DND-41 (cell line): ENCODE results near the gene SFTPA2.
"Not testable (repeated sequence)": the region's sequence is repeated elsewhere in the genome, so short reads cannot be mapped to it uniquely, and the experiment has no call there.

Source experiments
- ATAC-seq: fragments of 200-7000 bp; cut with Tn5 transposase; 3 replicates; pipeline ENCODE4 v1.9.1; 2021; ENCODE audit warnings: low read depth; ENCODE audit not compliant: insufficient read depth
- DNase-seq: peaks from one replicate; pipeline ENCODE4 v3.0.0-alpha.2; 2020
- H2AFZ ChIP-seq: 2 replicates; pipeline ENCODE4 v1.6.0; 2012; ENCODE audit warnings: low read depth, low read length
- H3K27ac ChIP-seq: 2 replicates; pipeline ENCODE4 v1.5.1; 2012; ENCODE audit warnings: low read length, inconsistent platforms
- H3K27me3 ChIP-seq: fragments of 200-600 bp; sonication (generic); 2 replicates; pipeline ENCODE4 v1.6.0; 2012; ENCODE audit warnings: low read length, mild to moderate bottlenecking, inconsistent platforms; ENCODE audit not compliant: insufficient read depth, poor library complexity
- H3K36me3 ChIP-seq: 2 replicates; pipeline ENCODE4 v1.5.1; 2012; ENCODE audit warnings: low read length, inconsistent platforms; ENCODE audit not compliant: insufficient read depth
- H3K4me1 ChIP-seq: 2 replicates; pipeline ENCODE4 v1.5.1; 2012; ENCODE audit warnings: mild to moderate bottlenecking, low read length; ENCODE audit not compliant: insufficient read depth
- H3K4me2 ChIP-seq: 2 replicates; pipeline ENCODE4 v1.6.0; 2012; ENCODE audit warnings: mild to moderate bottlenecking, moderate library complexity, low read length, inconsistent platforms; ENCODE audit not compliant: insufficient read depth
- H3K4me3 ChIP-seq, 2 experiments: fragments of 200-600 bp in 1 of 2; shearing (Covaris generic) in 1 of 2; 2 replicates each; pipeline ENCODE4 v1.5.1; 2012 to 2016; ENCODE audit warnings: inconsistent platforms in 2 of 2, low read length in 2 of 2, mild to moderate bottlenecking in 2 of 2, low read depth in 1 of 2, moderate library complexity in 1 of 2
- H3K79me2 ChIP-seq: 2 replicates; pipeline ENCODE4 v1.6.0; 2012; ENCODE audit warnings: low read length, inconsistent platforms; ENCODE audit not compliant: insufficient read depth
- H3K9ac ChIP-seq: 2 replicates; pipeline ENCODE4 v1.6.0; 2012; ENCODE audit warnings: low read depth, mild to moderate bottlenecking, inconsistent platforms, low read length, moderate library complexity
- H3K9me3 ChIP-seq: 2 replicates; pipeline ENCODE4 v1.5.1; 2012; ENCODE audit warnings: low read length, moderate library complexity, mild to moderate bottlenecking, inconsistent platforms; ENCODE audit not compliant: insufficient read depth, severe bottlenecking
- H4K20me1 ChIP-seq: 2 replicates; pipeline ENCODE4 v1.6.0; 2012; ENCODE audit warnings: low read length; ENCODE audit not compliant: insufficient read depth
- CTCF ChIP-seq: IDR thresholded peaks from 2 replicates; pipeline ENCODE4 v1.5.1; 2012; ENCODE audit warnings: borderline replicate concordance, low read length, moderate library complexity, mild to moderate bottlenecking; ENCODE audit not compliant: poor library complexity, severe bottlenecking; ENCODE audit errors: extremely low read depth
- EZH2 ChIP-seq: IDR thresholded peaks from 3 replicates; pipeline ENCODE4 v1.6.1; 2012; ENCODE audit warnings: borderline replicate concordance, low read depth, mild to moderate bottlenecking, moderate library complexity, low read length, inconsistent platforms; ENCODE audit not compliant: severe bottlenecking

Gene SFTPA2

GRCh38 chr10:79509934-79510508 is 50.2 kb downstream of the SFTPA2 start:
- H3K36me3 ChIP-seq, H3K79me2 ChIP-seq, ATAC-seq, H3K27me3 ChIP-seq, H3K4me3 ChIP-seq, H3K9ac ChIP-seq, H3K27ac ChIP-seq, H3K4me1 ChIP-seq, H3K4me2 ChIP-seq, H2AFZ ChIP-seq, H3K9me3 ChIP-seq, H4K20me1 ChIP-seq, DNase-seq: not testable (repeated sequence)

DNA sequence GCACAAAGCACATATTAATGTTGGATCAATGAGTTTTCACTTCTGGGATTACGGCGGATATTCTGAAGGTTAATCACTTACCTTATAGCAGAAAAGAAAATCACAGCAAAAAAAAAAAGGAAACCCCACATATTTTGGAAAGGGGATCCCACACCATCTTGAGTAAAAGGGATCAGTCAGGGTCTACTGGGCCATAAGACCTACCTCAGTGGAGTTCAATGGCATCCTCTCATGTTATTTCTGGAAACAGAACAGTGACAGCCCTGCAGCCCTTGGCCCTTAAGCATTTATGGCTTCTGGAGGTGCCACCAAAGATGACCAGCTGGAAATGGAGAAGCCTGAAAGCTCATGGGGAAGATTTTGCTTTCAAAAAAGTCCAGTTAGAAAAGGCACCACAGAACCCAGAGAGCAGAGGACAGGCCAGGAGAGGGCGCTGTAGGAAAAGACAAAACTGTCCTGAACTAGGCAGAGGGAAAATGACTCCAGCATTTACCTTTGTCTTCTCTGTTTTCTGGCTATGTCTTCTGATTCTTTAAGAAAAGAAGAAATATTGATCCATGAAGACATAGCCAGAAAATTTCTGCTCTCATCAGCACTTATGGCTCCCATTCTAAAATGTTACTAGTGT is 50.8 kb downstream of the SFTPA2 start:
- peak; percentile 58; the same call in 2 of the 3 replicates for ATAC-seq
- H3K36me3 ChIP-seq, H3K79me2 ChIP-seq, H4K20me1 ChIP-seq, DNase-seq, H3K4me1 ChIP-seq, H2AFZ ChIP-seq, H3K4me3 ChIP-seq, H3K4me2 ChIP-seq, H3K27ac ChIP-seq, H3K9me3 ChIP-seq, H3K27me3 ChIP-seq, H3K9ac ChIP-seq: not testable (repeated sequence)

DNA sequence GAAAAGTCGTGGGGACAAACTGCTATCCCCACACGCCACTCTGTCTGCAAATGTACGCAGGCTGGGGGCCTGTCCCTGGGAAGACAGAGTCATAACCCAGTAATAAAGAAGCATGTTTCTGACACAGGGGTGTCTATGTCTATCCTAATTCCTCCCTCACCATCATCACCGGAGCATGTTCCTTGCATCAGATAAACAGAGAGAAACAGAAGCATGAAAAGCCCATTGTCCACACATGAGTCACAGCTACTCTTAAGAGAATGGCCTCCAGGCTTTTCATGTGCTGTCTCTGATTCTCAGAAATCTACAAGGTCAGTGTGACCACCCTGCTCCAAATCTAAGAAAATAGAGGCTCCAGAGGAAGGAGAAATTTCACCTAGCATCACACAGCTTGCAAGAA is 52.0 kb downstream of the SFTPA2 start:
- not testable (repeated sequence) for H3K4me2 ChIP-seq, H2AFZ ChIP-seq, H3K9me3 ChIP-seq, H3K27me3 ChIP-seq, H3K36me3 ChIP-seq, H3K4me1 ChIP-seq, H3K79me2 ChIP-seq, H3K9ac ChIP-seq, DNase-seq, H4K20me1 ChIP-seq, ATAC-seq, H3K27ac ChIP-seq, H3K4me3 ChIP-seq

- TF ChIP-seq CTCF (no peak), EZH2 (no peak)
- peaks cover 3% of the 10 kb centered on the region for H3K27me3 ChIP-seq
- no peak for ATAC-seq
- no peak overlapping the region for H2AFZ ChIP-seq
- no peak overlapping the region for H3K4me2 ChIP-seq
- no peak overlapping the region for H3K4me3 ChIP-seq
- H3K4me1 ChIP-seq = no peaks in the 10 kb centered on the region
- H3K9me3 ChIP-seq = no peaks in the 10 kb centered on the region
- no peaks in the 10 kb centered on the region for H3K36me3 ChIP-seq
- no peak overlapping the region for H3K27ac ChIP-seq
- no peak for DNase-seq
- H4K20me1 ChIP-seq = no peaks in the 10 kb centered on the region
- no peak overlapping the region for H3K9ac ChIP-seq
- no peaks in the 10 kb centered on the region for H3K79me2 ChIP-seq
Observed at GRCh38 chr10:79507440-79508167, 52.6 kb downstream of the SFTPA2 start.
